ENCODE results near the gene HNRNPUL1.
"Not testable (repeated sequence)": the region's sequence is repeated elsewhere in the genome, so short reads cannot be mapped to it uniquely, and the experiment has no call there.

Gene HNRNPUL1

DNA sequence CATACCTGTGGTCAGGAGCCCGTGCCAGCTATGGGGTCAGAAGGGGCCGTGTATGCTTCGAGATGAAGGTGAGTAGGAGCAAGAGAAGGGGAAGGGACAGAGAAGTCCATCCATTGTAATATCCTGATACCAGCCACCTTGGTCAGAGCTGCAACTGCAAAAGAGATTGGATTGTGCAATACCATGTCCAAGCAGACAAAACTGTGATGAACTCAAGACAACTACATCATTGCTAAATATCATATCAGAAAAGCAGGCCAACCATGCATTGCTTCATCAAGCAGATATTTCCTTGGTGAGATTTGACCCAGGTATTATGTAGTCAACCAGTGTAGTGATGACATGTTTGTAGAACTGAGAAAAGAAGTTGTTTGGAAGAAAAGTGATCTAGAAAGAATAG is 12.1 kb downstream of the HNRNPUL1 start:
- no peak for DNase-seq (ENCODE audit: low read depth)

DNA sequence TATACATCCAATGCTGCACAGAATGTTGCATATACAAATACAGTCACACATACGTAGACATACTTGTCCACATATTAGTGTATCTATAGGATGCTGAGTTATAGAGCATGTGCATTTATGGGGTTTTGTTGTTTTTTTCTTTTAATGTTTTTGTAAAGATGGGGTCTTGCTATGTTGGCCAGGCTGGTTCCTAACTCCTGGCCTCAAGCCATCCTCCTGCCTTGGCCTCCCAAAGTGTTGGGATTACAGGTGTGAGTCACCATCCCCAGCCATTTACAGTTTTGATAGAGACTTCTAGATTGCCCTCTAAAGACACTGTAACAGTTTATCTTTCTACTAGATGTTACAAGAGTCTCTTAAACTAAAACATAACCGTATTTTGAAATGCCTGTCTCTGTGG is 14.3 kb downstream of the HNRNPUL1 start:
- no peak for DNase-seq (ENCODE audit: low read depth)

DNA sequence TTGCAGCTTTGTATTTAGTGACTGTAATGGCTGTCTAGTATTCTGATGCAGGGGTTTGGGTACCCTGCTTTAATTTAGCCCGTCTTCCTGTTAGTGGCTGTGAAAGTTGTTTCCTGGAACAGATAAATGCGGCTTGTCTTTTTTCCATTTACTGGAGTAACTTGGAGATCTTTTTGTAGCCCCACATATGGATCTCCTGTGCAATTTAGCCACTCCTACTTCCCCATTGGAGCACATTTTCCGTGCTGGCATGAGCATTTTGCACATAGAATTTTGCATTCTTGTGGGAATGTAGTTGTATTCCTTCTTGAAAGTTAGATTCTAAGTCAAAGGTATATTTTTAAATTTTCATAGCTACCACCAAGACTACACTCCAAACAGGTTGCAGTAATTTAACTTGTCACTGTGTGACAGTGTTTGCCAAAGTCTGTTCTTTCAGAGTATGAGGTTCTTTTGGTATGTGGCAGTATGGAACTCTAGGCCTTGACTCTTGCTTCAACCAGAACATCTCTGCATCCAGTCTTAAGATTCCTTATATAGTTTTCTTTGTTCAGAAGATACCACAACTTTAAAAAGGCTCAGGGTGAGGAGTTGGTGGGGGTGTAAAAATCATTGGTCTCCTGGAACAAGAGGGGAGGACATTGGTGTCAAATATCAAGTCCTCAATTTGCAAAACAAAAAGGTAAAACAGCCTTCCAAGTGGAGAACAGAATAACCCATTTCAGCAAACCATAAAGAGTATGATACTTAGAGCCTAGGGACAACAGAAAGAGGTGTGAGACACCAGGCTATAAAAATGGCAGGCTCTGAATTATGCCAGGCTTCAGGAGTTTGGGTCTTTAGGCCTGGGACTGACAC is 24.7 kb downstream of the HNRNPUL1 start:
- no peak for DNase-seq (ENCODE audit: low read depth)

DNA sequence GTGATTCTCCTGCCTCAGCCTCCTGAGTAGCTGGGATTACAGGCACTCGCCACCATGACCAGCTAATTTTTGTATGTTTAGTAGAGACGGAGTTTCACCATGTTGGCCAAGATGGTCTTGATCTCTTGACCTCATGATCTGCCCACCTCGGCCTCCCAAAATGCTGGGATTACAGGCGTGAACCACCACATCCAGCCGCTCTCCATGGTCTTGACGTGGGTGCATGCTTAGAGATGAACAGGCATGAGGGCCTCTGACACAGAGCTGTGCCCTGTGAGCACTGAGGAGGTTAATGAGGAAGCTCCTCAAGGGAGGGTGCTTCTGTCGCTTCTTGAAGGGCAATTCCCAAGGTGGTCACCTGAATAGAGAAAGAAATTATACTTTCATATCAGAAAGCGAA is 25.6 kb downstream of the HNRNPUL1 start:
- DNase-seq (ENCODE audit: low read depth): not testable (repeated sequence)

DNA sequence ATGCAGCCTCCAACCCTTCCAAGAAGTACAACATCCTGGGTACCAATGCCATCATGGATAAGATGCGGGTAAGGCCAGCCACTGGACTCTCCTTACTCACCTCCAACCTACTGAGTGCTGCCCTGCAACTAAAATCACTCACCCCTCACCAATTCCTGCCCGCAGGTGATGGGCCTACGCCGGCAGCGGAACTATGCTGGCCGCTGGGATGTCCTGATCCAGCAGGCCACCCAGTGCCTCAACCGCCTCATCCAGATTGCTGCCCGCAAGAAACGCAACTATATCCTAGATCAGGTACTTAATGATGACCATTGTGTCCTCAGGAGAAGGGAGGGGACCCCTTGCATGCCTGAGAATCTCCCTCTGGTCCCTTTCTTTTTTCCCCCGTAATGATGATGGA is 30.2 kb downstream of the HNRNPUL1 start:
- no peak for DNase-seq (ENCODE audit: low read depth)

DNA sequence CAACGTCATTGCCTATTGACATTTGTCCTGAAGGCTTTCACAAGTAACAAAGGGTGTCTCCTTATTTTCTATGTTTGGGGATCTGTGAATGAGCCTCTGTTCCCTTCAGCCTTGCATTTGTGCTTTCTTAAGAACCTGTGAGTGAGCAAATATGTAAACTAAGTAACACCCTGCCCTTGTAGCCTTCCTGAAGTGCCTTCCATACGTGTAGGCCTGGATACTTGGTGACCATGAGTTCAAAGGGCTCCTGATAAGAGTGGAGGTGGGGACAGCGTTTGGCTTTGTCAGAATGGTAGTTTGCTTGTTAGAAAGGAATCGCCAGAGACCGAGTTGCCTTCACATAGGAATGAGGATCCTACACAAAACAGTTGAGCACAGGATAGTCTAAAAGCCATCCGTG is 31.3 kb downstream of the HNRNPUL1 start:
- no peak for DNase-seq (ENCODE audit: low read depth)

DNA sequence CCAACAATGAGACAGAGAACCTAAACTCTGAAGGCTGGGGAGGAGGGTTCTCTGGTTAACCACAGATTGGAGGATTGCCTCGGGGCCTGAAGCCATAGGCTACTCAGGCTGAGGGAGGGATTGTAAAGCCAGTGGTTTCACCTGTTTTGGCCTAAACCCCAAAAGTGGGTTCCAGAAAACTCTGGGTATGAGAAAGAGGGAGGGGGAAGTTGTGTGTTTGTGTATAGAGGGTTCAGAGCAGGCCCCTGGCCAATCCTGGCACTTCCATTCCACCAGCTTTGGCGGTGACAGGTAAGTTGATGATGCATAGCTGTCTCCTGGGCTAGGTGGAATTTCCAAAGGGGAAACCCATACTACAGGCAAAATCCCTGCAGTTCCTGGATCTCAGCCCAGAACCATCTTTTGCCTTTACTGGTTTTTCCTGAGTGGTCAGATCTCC is 32.3 kb downstream of the HNRNPUL1 start:
- no peak for DNase-seq (ENCODE audit: low read depth)

DNA sequence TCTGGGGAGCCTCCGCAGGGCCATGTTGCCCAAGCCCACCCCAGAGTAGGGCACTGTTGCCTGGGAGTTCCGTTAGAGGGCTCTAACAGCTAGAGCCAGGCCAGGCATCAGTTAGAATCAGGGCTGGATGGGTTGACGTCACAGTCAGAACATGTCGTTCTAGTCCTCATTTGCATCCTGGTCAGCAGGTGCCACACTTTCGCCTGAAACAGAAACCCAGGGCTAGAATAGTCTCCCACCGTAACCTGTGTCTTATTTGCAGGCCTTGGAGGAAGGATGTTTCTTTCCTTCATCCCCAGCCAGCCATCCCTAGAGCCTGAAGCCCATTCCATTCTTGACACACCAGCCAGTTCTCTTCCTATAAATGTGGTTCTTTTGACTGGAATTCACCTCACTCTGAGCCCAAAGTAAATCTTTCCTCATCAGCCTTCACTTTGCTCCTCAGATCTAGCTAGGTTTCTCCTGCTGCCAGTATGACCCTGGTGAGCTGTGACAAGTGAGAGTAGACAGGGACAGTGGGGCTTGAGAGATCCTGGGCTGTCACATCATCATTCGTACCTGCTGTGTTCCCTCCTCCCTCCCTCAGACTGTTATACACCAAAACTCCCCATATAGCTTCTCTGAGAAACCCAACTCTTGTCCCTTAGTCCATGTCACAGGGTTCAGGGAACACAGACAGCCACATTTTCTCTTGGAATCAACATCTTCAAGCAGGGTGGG is 33.6 kb downstream of the HNRNPUL1 start:
- no peak for DNase-seq (ENCODE audit: low read depth)

DNA sequence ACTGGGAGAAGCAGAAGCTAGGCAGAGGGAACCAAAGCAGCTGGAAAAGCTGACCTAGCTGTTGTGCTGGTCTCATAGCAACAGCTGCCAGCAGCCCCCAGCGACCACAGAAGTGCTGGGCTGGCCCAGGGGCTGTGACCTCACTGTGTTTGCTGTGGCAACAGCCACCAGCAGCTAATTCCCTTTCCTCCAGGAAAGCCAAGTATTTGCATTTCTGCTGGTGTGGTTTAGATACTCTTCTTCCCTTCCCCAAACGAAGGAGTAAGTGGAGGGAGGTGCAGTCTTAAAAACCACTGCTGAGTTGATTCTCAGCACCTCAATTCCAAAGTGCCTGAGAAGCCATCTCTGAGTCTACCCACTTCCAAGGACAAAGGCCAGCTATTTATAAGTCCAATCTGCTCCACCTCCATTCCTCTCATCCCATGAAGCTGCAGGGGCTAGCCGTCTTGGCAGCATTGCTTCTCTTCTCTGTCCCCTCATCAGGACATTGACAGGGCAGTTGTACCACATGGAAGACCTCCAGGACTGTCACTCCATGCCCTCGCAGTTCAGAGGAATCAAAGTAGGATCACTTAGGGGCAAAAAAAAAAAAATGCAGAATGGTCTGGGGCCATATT is 34.3 kb downstream of the HNRNPUL1 start:
- DNase-seq (ENCODE audit: low read depth): no peak

DNA sequence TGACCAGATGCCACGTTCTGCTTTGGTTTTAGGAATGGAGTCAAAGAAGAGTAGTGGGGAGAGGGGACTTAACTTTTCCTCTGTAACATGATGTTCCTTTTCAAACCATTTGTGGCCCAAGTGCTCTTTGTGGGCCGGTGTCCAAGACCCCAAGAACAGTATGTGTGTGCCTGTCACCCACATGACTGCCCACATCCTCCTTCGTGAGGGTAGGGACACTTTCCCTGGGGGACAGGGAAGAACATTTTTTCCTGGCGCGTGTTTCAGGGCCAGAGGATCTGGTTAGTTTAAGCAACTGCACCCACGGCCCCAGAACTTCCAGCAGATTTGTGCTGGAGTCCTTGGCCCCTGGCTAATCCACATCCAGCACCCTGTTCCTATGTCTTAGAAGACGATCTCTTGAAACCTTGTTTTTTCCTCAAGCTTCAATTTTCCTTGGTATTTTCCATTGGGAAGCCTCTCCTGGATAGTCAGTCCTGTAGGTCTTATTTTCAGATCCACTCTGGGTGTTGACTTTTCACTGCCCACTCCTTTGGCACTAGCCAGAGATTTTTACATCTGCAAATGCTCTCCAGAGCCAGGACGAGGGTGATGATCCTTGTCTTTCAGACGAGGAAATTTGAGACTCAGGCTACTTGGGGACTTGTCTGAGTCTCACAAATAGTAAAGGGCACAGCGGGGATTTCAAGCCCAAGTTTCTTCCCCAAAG is 35.0 kb downstream of the HNRNPUL1 start:
- DNase-seq (ENCODE audit: low read depth): no peak

DNA sequence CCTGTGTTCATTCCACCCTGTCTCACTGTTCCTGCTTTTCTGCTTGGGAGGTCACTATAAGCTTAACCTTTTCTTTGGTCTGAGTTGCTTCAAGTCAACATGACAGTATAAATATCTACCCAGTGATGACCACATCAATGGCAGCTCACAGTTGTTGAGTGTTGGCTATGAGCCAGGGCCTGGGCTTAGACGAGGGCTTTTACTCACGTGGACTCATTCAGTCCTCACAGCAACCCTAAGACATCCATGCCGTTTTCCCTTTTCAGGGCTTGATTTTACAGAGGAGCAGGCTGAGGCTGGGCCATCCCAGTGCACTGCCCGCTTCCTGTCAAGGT is 35.5 kb downstream of the HNRNPUL1 start:
- peak; percentile 42 for DNase-seq (ENCODE audit: low read depth)

DNA sequence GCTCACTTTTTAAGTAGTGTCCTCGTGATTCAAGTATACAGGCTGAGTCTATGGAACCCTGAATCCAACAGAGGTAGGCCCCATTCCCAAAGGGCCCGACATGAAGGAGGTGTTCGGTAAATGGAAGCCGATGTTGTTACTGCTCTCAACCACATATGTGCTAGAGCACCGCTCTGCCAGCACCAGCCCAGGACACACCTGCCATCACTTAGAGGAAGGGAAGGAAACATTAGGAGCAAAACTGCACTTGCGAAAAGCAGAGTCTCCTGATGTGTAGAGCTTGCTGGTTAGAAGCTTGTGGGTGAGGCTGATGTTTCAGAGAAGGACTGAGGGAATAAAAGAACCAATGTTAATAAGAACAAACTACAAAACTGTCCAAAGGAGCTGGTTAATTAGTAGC is 36.4 kb downstream of the HNRNPUL1 start:
- no peak for DNase-seq (ENCODE audit: low read depth)

DNA sequence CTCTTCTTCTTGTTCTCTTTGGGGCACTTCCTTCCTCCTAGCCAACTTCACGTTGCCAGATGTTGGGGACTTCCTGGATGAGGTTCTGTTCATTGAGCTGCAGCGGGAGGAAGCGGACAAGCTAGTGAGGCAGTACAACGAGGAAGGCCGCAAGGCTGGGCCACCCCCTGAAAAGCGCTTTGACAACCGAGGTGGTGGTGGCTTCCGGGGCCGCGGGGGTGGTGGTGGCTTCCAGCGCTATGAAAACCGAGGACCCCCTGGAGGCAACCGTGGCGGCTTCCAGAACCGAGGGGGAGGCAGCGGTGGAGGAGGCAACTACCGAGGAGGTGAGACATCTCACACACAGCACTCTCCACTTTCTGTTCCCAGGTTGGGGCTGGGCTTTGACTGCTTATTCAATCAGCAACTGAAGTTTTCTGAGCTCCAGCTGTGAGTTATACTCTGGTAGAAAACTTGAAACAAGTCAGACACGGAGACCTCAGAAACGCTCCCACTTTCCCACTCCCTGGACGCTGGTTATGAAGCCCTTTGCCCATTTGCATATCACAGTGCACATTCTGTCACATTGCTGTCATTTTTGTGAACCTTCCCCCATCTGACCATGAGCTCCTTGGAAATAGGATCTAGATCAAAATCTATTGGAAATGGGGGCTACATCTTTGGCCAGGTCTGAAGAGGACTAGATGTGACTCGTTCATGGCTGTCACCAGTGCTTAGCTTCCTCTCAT is 38.6 kb downstream of the HNRNPUL1 start:
- peak; percentile 73 for DNase-seq (ENCODE audit: low read depth)

DNA sequence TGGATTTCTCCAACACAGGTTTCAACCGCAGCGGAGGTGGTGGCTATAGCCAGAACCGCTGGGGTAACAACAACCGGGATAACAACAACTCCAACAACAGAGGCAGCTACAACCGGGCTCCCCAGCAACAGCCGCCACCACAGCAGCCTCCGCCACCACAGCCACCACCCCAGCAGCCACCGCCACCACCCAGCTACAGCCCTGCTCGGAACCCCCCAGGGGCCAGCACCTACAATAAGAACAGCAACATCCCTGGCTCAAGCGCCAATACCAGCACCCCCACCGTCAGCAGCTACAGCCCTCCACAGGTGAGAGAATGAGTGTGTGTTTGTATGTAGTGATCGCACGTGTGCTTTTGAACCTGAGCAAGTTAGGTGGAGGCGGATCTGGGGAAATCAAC is 39.8 kb downstream of the HNRNPUL1 start:
- no peak for DNase-seq (ENCODE audit: low read depth)

DNA sequence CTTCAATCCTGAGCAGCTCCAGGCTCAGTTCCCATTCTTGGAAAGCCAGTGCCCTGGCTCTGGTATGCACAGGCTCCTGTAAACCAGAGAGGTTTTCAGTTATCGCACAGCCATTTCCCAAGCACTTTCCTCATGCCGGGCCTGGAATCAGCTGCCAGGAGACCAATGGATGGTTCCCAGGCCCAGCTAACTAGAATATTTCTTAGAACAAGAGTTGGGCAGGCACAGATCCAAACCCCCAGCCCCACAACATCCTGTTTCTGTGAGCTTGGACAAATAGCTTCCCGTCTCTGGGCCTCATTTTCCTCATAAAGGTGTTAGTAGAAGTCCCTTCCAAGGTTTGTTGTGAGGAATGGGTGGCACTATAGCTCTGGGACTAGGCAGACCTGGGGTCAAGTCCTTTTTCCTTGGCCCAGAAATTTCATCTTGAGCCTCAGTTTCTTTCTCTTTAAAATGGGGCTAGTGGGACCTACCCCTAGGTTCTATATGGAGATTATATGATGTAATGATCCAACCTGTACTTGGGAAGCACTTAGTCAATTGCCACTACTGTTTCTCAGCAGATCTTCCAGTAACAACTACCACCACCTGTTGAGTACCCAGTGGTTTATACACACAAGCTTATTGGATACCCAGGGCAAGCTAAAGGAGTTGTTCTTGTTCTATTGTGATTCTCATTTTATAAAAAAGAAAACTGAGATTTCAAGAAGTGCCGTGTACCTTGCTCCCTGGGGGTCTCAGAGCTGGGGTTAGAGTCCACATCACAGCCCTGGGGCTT is 40.7 kb downstream of the HNRNPUL1 start:
- no peak for DNase-seq (ENCODE audit: low read depth)

DNA sequence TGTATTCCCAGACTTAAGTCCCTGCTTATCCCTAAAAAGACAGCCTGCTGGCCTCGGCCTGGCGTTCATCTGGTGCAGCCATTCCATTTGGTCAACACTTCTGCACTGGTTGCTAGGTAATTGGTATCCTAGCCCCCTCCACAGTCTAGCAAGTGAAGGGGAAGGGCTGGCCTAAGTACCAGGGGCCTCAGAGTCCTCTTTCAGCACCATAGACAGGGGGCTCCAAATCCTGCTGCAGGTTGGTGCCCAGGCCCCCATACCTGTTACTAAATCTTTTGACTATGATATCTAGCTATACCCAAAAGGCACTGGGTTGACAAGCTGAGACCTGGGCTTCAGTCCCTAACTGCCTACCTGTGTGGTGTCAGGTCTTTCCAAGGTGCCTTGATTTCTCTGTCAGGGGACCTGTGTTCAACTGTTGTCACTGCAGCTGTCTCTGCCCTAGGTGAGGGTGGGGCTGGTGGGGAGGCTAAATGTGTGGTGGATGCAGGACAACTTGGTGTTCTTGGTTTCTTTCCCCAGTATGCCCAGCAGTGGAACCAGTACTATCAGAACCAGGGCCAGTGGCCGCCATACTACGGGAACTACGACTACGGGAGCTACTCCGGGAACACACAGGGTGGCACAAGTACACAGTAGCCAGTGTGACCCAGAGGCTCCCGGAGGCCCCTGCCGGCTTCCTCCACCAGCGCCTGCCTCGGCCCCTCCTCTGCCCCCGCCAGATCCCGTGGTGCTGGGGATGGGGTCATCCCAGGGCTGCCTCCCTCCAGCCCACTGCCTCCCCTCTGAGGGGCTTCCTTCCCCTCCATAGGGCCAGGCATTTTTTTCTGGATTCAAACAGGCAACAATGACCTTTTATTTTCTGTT is 42.0 kb downstream of the HNRNPUL1 start:
- DNase-seq (ENCODE audit: low read depth): no peak

DNA sequence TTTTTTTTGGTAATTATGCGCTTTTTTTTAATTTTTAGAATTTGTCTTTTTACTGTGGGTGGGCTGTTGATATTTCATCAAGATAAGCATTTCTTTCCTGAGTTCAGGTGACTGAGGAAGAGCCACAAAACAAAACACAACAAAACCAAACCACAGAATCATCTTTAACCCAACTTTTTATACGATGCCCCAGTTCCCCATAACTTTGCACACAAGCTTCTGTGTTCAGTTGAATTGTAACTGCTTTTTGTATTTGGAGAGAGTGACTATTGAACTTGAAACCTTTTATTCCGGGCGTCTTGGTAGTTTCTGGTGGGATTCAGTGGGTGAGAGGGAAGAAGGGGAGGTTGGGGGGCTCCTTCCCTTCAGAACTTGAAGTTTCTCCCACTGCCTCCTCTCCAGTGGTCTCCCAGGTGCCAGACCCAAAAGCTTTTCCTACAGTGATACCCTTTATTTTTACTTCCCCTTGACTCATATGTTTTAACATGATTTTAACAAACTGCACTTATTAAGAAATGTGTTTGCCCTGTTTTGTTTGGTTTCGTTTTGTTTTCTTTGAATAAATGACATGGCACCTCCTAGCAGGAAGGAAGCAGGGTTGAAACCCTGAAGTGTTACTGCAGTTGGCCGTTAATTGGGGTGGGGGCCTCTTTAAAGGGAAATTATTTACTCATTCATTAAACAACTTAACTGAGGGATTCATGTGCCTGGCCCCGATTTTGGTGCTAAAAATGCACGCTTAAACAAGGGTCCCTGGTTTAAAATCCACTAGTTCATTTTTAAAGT is 43.1 kb downstream of the HNRNPUL1 start:
- DNase-seq (ENCODE audit: low read depth): no peak

DNA sequence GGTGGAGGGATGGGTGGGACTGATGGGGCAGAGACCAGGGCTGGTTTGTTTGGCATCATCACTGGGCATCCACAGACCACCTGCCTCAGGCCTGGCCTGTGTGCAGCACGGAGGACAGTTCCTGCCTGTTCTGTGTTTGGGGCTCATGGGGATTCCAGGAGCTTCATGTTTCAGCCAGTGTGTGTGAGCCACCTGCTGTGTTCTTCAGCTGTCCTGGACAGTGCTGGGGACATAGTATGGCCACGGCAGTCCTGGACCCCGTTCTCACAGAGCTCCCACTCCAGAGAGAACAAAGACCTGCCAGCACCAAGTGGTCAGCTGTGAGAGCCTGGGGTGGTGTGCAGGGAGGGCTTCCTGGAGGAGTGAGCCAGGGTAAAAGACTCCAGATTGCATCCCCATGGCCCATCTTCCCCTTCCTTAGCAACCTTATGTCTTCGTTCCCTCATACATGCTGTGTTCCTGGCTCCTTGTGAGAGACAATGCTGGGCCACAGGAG is 43.8 kb downstream of the HNRNPUL1 start:
- no peak for DNase-seq (ENCODE audit: low read depth)

Measured in activated gamma-delta T cell treated with anti-CD3 and anti-CD28 coated beads, Interleukin-2, amount 50 U/mL, for 16 hours (primary cell).